ENCODE measurements around the gene NCAPD3.

NCAPD3 gene

DNA sequence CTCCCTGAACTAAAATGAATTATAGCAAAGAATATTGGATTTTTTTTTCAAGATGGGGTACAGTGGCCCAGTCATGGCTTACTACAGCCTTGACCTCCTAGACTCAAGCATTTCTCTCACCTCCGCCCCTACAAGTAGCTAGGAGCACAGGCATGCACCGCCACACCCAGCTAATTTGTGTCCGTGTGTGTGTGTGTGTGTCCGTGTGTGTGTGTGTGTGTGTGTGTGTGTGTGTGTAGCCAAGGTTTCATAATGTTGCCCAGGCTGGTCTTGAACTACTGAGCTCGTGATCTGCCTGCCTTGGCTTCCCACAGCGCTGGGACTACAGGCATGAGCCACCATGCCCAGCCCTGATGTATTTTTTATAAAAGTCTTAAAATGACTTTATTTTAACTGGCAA is 16.8 kb upstream of the NCAPD3 start:
- Histone ChIP-seq H3K4me3 (ENCODE audit: low read depth in 1 of 5, low read length in 5 of 5) (no peak overlapping the region), H3K36me3 (ENCODE audit: control insufficient read depth in 5 of 5, insufficient read depth in 5 of 5, low read length in 5 of 5) (peaks cover 25 to 83% (median 79%) of the 10 kb centered on the region in 5 donors), H3K9ac (ENCODE audit: low read length in 5 of 5) (no peak overlapping the region), H3K27me3 (ENCODE audit: control insufficient read depth in 5 of 5, insufficient read depth in 4 of 5, low read length in 5 of 5) (no peaks in the 10 kb centered on the region), H3K4me1 (ENCODE audit: control insufficient read depth in 5 of 5, insufficient read depth in 5 of 5, low read length in 5 of 5) (no peaks in the 10 kb centered on the region), H3K27ac (ENCODE audit: low read depth, low read length) (no peak overlapping the region), H3K9me3 (ENCODE audit: control insufficient read depth in 5 of 5, low read length in 5 of 5) (no peaks in the 10 kb centered on the region)

- H3K4me1 ChIP-seq (ENCODE audit: control insufficient read depth in 5 of 5, insufficient read depth in 5 of 5, low read length in 5 of 5): no peaks in the 10 kb centered on the region
- H3K9me3 ChIP-seq (ENCODE audit: control insufficient read depth in 5 of 5, low read length in 5 of 5): no peaks in the 10 kb centered on the region
- peaks cover 20 to 78% (median 71%) of the 10 kb centered on the region in 5 donors for H3K36me3 ChIP-seq (ENCODE audit: control insufficient read depth in 5 of 5, insufficient read depth in 5 of 5, low read length in 5 of 5)
- H3K4me3 ChIP-seq (ENCODE audit: low read depth in 1 of 5, low read length in 5 of 5): no peak overlapping the region
- no peaks in the 10 kb centered on the region for H3K27me3 ChIP-seq (ENCODE audit: control insufficient read depth in 5 of 5, insufficient read depth in 4 of 5, low read length in 5 of 5)
- no peak overlapping the region for H3K27ac ChIP-seq (ENCODE audit: low read depth, low read length)
- no peak overlapping the region for H3K9ac ChIP-seq (ENCODE audit: low read length in 5 of 5)
These were observed 15.2 kb upstream of the NCAPD3 start for GRCh38 chr11:134238956-134239355.

DNA sequence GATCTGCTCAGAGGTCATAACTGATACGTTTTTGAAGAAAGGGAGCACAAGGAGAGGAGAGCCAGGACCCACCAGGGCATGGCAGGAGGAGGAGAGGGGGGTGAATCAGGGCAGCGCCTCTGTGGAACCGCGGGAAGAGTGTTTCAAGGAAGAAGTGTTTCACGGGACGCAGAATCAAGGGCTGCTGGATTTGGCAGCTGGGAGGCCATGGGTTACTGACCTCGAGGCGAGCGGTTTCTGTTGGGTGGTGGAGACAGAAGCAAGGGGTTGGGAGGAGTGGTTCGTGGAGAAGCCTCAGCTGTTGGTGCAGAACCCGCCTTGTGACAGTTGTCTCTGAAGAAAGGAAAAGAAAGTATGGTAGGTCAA is 13.8 kb upstream of the NCAPD3 start:
- Histone ChIP-seq H3K4me1 (ENCODE audit: control insufficient read depth in 5 of 5, insufficient read depth in 5 of 5, low read length in 5 of 5) (peaks cover 0 to under 1% (median 0%) of the 10 kb centered on the region in 5 donors), H3K9ac (ENCODE audit: low read length in 5 of 5) (no peak overlapping the region), H3K27ac (ENCODE audit: low read depth, low read length) (no peak overlapping the region), H3K36me3 (ENCODE audit: control insufficient read depth in 5 of 5, insufficient read depth in 5 of 5, low read length in 5 of 5) (peaks cover 15 to 64% (median 60%) of the 10 kb centered on the region in 5 donors), H3K27me3 (ENCODE audit: control insufficient read depth in 5 of 5, insufficient read depth in 4 of 5, low read length in 5 of 5) (no peaks in the 10 kb centered on the region), H3K9me3 (ENCODE audit: control insufficient read depth in 5 of 5, low read length in 5 of 5) (no peaks in the 10 kb centered on the region), H3K4me3 (ENCODE audit: low read depth in 1 of 5, low read length in 5 of 5) (no peak overlapping the region)

GRCh38 chr11:134236834-134237556 is 13.2 kb upstream of the NCAPD3 start:
- Histone ChIP-seq H3K36me3 (ENCODE audit: control insufficient read depth in 5 of 5, insufficient read depth in 5 of 5, low read length in 5 of 5) (peaks cover 15 to 58% (median 55%) of the 10 kb centered on the region in 5 donors), H3K4me3 (ENCODE audit: low read depth in 1 of 5, low read length in 5 of 5) (no peak overlapping the region), H3K9ac (ENCODE audit: low read length in 5 of 5) (no peak overlapping the region), H3K9me3 (ENCODE audit: control insufficient read depth in 5 of 5, low read length in 5 of 5) (no peaks in the 10 kb centered on the region), H3K27me3 (ENCODE audit: control insufficient read depth in 5 of 5, insufficient read depth in 4 of 5, low read length in 5 of 5) (no peaks in the 10 kb centered on the region), H3K4me1 (ENCODE audit: control insufficient read depth in 5 of 5, insufficient read depth in 5 of 5, low read length in 5 of 5) (peaks cover 0 to 6% (median 3%) of the 10 kb centered on the region in 5 donors), H3K27ac (ENCODE audit: low read depth, low read length) (no peak overlapping the region)

- H3K4me1 ChIP-seq (ENCODE audit: control insufficient read depth in 5 of 5, insufficient read depth in 5 of 5, low read length in 5 of 5): peaks cover 0 to 20% (median 6%) of the 10 kb centered on the region in 5 donors
- no peak overlapping the region for H3K27ac ChIP-seq (ENCODE audit: low read depth, low read length)
- no peak overlapping the region for H3K9ac ChIP-seq (ENCODE audit: low read length in 5 of 5)
- no peaks in the 10 kb centered on the region for H3K9me3 ChIP-seq (ENCODE audit: control insufficient read depth in 5 of 5, low read length in 5 of 5)
- H3K36me3 ChIP-seq (ENCODE audit: control insufficient read depth in 5 of 5, insufficient read depth in 5 of 5, low read length in 5 of 5): peaks cover 15 to 46% (median 40%) of the 10 kb centered on the region in 5 donors
- H3K27me3 ChIP-seq (ENCODE audit: control insufficient read depth in 5 of 5, insufficient read depth in 4 of 5, low read length in 5 of 5): no peaks in the 10 kb centered on the region
- H3K4me3 ChIP-seq (ENCODE audit: low read depth in 1 of 5, low read length in 5 of 5): no peak overlapping the region
These were observed 11.6 kb upstream of the NCAPD3 start for GRCh38 chr11:134235399-134235798.

DNA sequence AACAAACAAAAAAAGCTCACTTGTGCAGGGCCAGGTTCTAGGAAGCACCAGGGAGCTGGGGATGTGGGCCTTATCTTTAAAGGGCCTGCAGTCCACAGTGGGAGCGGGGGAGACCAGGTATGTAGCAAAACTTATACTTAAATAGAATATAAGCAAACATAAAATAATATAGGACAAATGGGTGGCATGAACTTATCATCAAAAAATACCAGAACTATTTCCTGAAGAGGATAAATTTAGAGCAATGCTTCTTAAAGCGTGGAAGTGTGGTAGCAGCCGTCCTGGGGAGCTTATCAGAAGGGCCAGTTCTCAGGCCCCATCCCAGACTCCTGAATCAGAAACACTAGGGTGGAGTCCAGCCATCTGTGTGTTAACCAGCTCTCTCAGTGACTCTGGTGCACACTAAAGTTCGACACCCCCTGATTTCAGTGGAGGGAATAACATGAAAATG is 10.0 kb upstream of the NCAPD3 start:
- H3K4me3 ChIP-seq (ENCODE audit: low read depth in 1 of 5, low read length in 5 of 5): no peak overlapping the region
- H3K36me3 ChIP-seq (ENCODE audit: control insufficient read depth in 5 of 5, insufficient read depth in 5 of 5, low read length in 5 of 5): peaks cover 4 to 32% (median 26%) of the 10 kb centered on the region in 5 donors
- no peak overlapping the region for H3K27ac ChIP-seq (ENCODE audit: low read depth, low read length)
- H3K4me1 ChIP-seq (ENCODE audit: control insufficient read depth in 5 of 5, insufficient read depth in 5 of 5, low read length in 5 of 5): peaks cover 0 to 31% (median 12%) of the 10 kb centered on the region in 5 donors
- no peaks in the 10 kb centered on the region for H3K27me3 ChIP-seq (ENCODE audit: control insufficient read depth in 5 of 5, insufficient read depth in 4 of 5, low read length in 5 of 5)
- H3K9ac ChIP-seq (ENCODE audit: low read length in 5 of 5): no peak overlapping the region
- H3K9me3 ChIP-seq (ENCODE audit: control insufficient read depth in 5 of 5, low read length in 5 of 5): no peaks in the 10 kb centered on the region

GRCh38 chr11:134231958-134232659 is 8.3 kb upstream of the NCAPD3 start:
- peaks cover 0 to 33% (median 12%) of the 10 kb centered on the region in 5 donors for H3K4me1 ChIP-seq (ENCODE audit: control insufficient read depth in 5 of 5, insufficient read depth in 5 of 5, low read length in 5 of 5)
- H3K4me3 ChIP-seq (ENCODE audit: low read depth in 1 of 5, low read length in 5 of 5): no peak overlapping the region
- H3K27ac ChIP-seq (ENCODE audit: low read depth, low read length): no peak overlapping the region
- H3K36me3 ChIP-seq (ENCODE audit: control insufficient read depth in 5 of 5, insufficient read depth in 5 of 5, low read length in 5 of 5): peaks cover 4 to 25% (median 21%) of the 10 kb centered on the region in 5 donors
- no peaks in the 10 kb centered on the region for H3K9me3 ChIP-seq (ENCODE audit: control insufficient read depth in 5 of 5, low read length in 5 of 5)
- H3K27me3 ChIP-seq (ENCODE audit: control insufficient read depth in 5 of 5, insufficient read depth in 4 of 5, low read length in 5 of 5): no peaks in the 10 kb centered on the region
- H3K9ac ChIP-seq (ENCODE audit: low read length in 5 of 5): peak overlapping the region in 1 of 5 donors; percentile 1

- Histone ChIP-seq H3K27me3 (ENCODE audit: control insufficient read depth in 5 of 5, insufficient read depth in 4 of 5, low read length in 5 of 5) (no peaks in the 10 kb centered on the region), H3K27ac (ENCODE audit: low read depth, low read length) (no peak overlapping the region), H3K4me1 (ENCODE audit: control insufficient read depth in 5 of 5, insufficient read depth in 5 of 5, low read length in 5 of 5) (peaks cover 6 to 50% (median 29%) of the 10 kb centered on the region in 5 donors), H3K9ac (ENCODE audit: low read length in 5 of 5) (no peak overlapping the region), H3K4me3 (ENCODE audit: low read depth in 1 of 5, low read length in 5 of 5) (no peak overlapping the region), H3K36me3 (ENCODE audit: control insufficient read depth in 5 of 5, insufficient read depth in 5 of 5, low read length in 5 of 5) (peaks cover 0 to 13% (median 10%) of the 10 kb centered on the region in 5 donors), H3K9me3 (ENCODE audit: control insufficient read depth in 5 of 5, low read length in 5 of 5) (no peaks in the 10 kb centered on the region)
These were observed 6.6 kb upstream of the NCAPD3 start for GRCh38 chr11:134230339-134230738.

- H3K4me3 ChIP-seq (ENCODE audit: low read depth in 1 of 5, low read length in 5 of 5): no peak overlapping the region
- H3K4me1 ChIP-seq (ENCODE audit: control insufficient read depth in 5 of 5, insufficient read depth in 5 of 5, low read length in 5 of 5): peaks cover 6 to 54% (median 33%) of the 10 kb centered on the region in 5 donors
- no peaks in the 10 kb centered on the region for H3K27me3 ChIP-seq (ENCODE audit: control insufficient read depth in 5 of 5, insufficient read depth in 4 of 5, low read length in 5 of 5)
- H3K27ac ChIP-seq (ENCODE audit: low read depth, low read length): no peak overlapping the region
- H3K9ac ChIP-seq (ENCODE audit: low read length in 5 of 5): no peak overlapping the region
- peaks cover 0 to 7% (median 2%) of the 10 kb centered on the region in 5 donors for H3K36me3 ChIP-seq (ENCODE audit: control insufficient read depth in 5 of 5, insufficient read depth in 5 of 5, low read length in 5 of 5)
- no peaks in the 10 kb centered on the region for H3K9me3 ChIP-seq (ENCODE audit: control insufficient read depth in 5 of 5, low read length in 5 of 5)
These were observed 5.5 kb upstream of the NCAPD3 start for GRCh38 chr11:134229126-134229790.

- peaks cover 0 to 7% (median 0%) of the 10 kb centered on the region in 5 donors for H3K36me3 ChIP-seq (ENCODE audit: control insufficient read depth in 5 of 5, insufficient read depth in 5 of 5, low read length in 5 of 5)
- H3K27ac ChIP-seq (ENCODE audit: low read depth, low read length): no peak overlapping the region
- no peaks in the 10 kb centered on the region for H3K9me3 ChIP-seq (ENCODE audit: control insufficient read depth in 5 of 5, low read length in 5 of 5)
- H3K4me1 ChIP-seq (ENCODE audit: control insufficient read depth in 5 of 5, insufficient read depth in 5 of 5, low read length in 5 of 5): peaks cover 6 to 54% (median 33%) of the 10 kb centered on the region in 5 donors
- no peak overlapping the region for H3K4me3 ChIP-seq (ENCODE audit: low read depth in 1 of 5, low read length in 5 of 5)
- no peak overlapping the region for H3K9ac ChIP-seq (ENCODE audit: low read length in 5 of 5)
- H3K27me3 ChIP-seq (ENCODE audit: control insufficient read depth in 5 of 5, insufficient read depth in 4 of 5, low read length in 5 of 5): no peaks in the 10 kb centered on the region
These were observed 4.9 kb upstream of the NCAPD3 start for GRCh38 chr11:134228625-134229024.

Data from subcutaneous abdominal adipose tissue (tissue), 5 donors.